Measurements from ENCODE around the gene MITF.

- TF ChIP-seq CTCF (IDR thresholded peaks at IDR 0.05; ENCODE audit: low read length): no peak
- no peak for TF ChIP-seq EZH2 (IDR thresholded peaks at IDR 0.05; ENCODE audit: borderline replicate concordance, low read length)
Measured at GRCh38 chr3:69772152-69772867, 33.0 kb downstream of the MITF start.

Measured in OCI-LY1 (cell line).